OCI-LY3 (cell line): ENCODE results near the gene ADAD2.

Experiments
- EZH2phosphoT487 ChIP-seq: fragments of 200-600 bp; shearing (Covaris generic); IDR thresholded peaks from 2 replicates; pipeline ENCODE4 v1.6.1; 2018; ENCODE audit warnings: antibody characterized with exemption, mixed run types, low read depth
- TF ChIP-seq, protein P1 (sequence below): fragments of 200-600, 300-600 bp; sonication (generic); IDR thresholded peaks from 2 replicates; pipeline ENCODE4 v1.5.1; 2014; ENCODE audit warnings: antibody characterized with exemption, low read length, low read depth

DNA sequence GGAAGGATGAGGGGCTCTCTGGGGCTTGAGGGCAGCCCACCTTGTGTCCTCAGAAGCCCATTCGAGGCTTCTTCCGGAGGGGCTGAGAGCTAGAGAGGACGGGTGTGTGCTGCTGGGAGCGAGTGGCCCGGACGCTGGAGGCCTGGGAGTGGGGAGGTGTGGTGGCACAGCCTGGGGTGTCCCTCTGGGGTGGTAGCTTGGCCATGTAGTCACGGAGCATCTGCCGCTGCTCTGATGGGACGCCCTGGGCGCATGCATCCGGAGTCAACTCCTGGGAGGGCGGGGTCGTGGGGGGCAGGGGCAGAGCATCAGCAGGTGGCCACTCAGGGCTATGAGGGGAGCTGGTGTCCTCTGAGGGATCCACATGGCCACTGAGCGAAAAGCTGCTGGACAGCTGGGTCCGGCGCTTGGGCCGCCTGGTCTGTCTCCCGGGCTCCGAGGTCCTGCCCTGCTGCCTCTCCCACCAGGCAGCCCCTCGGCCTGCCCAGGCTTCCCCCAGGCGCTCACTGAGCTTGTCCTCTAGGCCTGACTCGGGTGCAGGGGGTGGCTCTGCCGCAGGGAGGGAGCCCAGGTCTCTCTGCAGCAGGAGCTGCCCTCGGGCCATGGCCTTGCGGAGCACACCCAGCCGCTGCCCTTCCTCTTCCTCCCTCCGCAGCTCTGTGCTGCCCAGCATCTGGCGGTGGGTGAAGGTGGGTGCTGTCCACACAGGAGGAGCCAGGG is 11.9 kb upstream of the ADAD2 start:
- TF ChIP-seq, protein P1, sequence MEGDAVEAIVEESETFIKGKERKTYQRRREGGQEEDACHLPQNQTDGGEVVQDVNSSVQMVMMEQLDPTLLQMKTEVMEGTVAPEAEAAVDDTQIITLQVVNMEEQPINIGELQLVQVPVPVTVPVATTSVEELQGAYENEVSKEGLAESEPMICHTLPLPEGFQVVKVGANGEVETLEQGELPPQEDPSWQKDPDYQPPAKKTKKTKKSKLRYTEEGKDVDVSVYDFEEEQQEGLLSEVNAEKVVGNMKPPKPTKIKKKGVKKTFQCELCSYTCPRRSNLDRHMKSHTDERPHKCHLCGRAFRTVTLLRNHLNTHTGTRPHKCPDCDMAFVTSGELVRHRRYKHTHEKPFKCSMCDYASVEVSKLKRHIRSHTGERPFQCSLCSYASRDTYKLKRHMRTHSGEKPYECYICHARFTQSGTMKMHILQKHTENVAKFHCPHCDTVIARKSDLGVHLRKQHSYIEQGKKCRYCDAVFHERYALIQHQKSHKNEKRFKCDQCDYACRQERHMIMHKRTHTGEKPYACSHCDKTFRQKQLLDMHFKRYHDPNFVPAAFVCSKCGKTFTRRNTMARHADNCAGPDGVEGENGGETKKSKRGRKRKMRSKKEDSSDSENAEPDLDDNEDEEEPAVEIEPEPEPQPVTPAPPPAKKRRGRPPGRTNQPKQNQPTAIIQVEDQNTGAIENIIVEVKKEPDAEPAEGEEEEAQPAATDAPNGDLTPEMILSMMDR = no peak
- no peak for TF ChIP-seq EZH2phosphoT487
